UCSD-AML1 (cell line): ENCODE results near the gene CIZ1.

Source experiments
- DNase-seq: peaks from one replicate; lab custom pipeline; 2025; ENCODE audit not compliant: unreplicated experiment; lab: John Stamatoyannopoulos, UW

The CIZ1 gene

GRCh38 chr9:128128836-128129590, 62.4 kb downstream of the CIZ1 start:
- DNase-seq = no peak

GRCh38 chr9:128127990-128128835, 63.2 kb downstream of the CIZ1 start:
- DNase-seq = peak; percentile 86

- DNase-seq = peak; percentile 86
Observed at GRCh38 chr9:128127568-128127989, 63.8 kb downstream of the CIZ1 start, which contains the start of gene PTGES2. Gene PTGES2 (minus strand): TSS chr9:128127729. CDS start chr9:128127717, 12 bp downstream.

GRCh38 chr9:128125580-128126354, 65.6 kb downstream of the CIZ1 start:
- DNase-seq = no peak

- peak; percentile 84 for DNase-seq
Observed at GRCh38 chr9:128124873-128125579, 66.3 kb downstream of the CIZ1 start.

GRCh38 chr9:128124451-128124850, 66.9 kb downstream of the CIZ1 start:
- no peak for DNase-seq

- DNase-seq = no peak
Observed at GRCh38 chr9:128123451-128124080, 67.8 kb downstream of the CIZ1 start.

GRCh38 chr9:128122809-128123175, 68.6 kb downstream of the CIZ1 start:
- no peak for DNase-seq

GRCh38 chr9:128121924-128122808, 69.2 kb downstream of the CIZ1 start:
- no peak for DNase-seq

- no peak for DNase-seq
Observed at GRCh38 chr9:128121466-128121810, 69.9 kb downstream of the CIZ1 start.

- DNase-seq = no peak
Observed at GRCh38 chr9:128120741-128121465, 70.5 kb downstream of the CIZ1 start.

- no peak for DNase-seq
Observed at GRCh38 chr9:128120061-128120740, 71.2 kb downstream of the CIZ1 start.

- DNase-seq = no peak
Observed at GRCh38 chr9:128118971-128119665, 72.3 kb downstream of the CIZ1 start.

- DNase-seq = no peak
Observed at GRCh38 chr9:128118472-128118857, 72.9 kb downstream of the CIZ1 start.

GRCh38 chr9:128117613-128118471, 73.5 kb downstream of the CIZ1 start:
- DNase-seq = peak; percentile 91
